Measurements from ENCODE around the gene MRPL50.

MRPL50 gene

GRCh38 chr9:101341958-101342357 lies 56.5 kb downstream of the MRPL50 start:
- DNase-seq (ENCODE audit: low spot score): no peak

Measured in SK-N-DZ (cell line).